Measurements from ENCODE around the gene MLXIP. TPM values are rescaled to one million over a fixed set of nuclear protein-coding genes. Genes with fewer than 3 reads are reported as not detected.

The MLXIP gene
- total and polyA plus RNA-seq, 2 of the 8 experiments (the other 6 are each of a cell fraction or from before 2014, with no cell fraction given) = 5.5 to 40.5 TPM

- Histone ChIP-seq H4K91ac (replicated peaks; ENCODE audit: insufficient read length, low read length) (no peak overlapping the region), H4K5ac (ENCODE audit: insufficient read length, low read depth, low read length) (no peak overlapping the region), H3K9ac (replicated peaks in 1 of 4; ENCODE audit: extremely low read depth in 1 of 4, low read depth in 3 of 4, low read length in 3 of 4) (no peak overlapping the region), H3K4me2 (ENCODE audit: insufficient read depth in 1 of 2, low read depth in 2 of 2, low read length in 2 of 2) (no peak overlapping the region), H4K20me1 (replicated peaks in 1 of 2; ENCODE audit: control insufficient read depth in 1 of 2, insufficient read depth in 2 of 2, low read length in 2 of 2) (peaks cover 0 to 5% of the 10 kb centered on the region in 2 experiments), H2AK5ac (ENCODE audit: low read depth, low read length) (no peak overlapping the region), H2BK20ac (ENCODE audit: low read length) (no peak overlapping the region), H3K4ac (replicated peaks; ENCODE audit: insufficient read length, low read depth, low read length) (no peak overlapping the region), H3K4me3 (ENCODE audit: extremely low read depth in 1 of 4, insufficient read depth in 2 of 4, low read depth in 3 of 4, low read length in 4 of 4) (no peak overlapping the region), H3K27ac (ENCODE audit: low read depth, low read length) (no peak overlapping the region), H2AFZ (ENCODE audit: low read length) (no peak overlapping the region), H2BK12ac (ENCODE audit: low read depth, low read length) (no peak overlapping the region), H2BK5ac (ENCODE audit: low read depth, low read length) (no peak overlapping the region; the same call in 1 of the 2 replicates), H2BK15ac (ENCODE audit: low read length) (no peak overlapping the region), H4K8ac (ENCODE audit: extremely low read depth, insufficient read depth, low read length) (no peak overlapping the region), H2BK120ac (replicated peaks; ENCODE audit: low read depth, low read length) (no peak overlapping the region), H3K36me3 (ENCODE audit: control insufficient read depth in 2 of 4, insufficient read depth in 4 of 4, low read length in 3 of 4) (no peaks in the 10 kb centered on the region), H3K4me1 (replicated peaks in 1 of 4; ENCODE audit: control insufficient read depth in 3 of 4, insufficient read depth in 4 of 4, low read length in 3 of 4) (no peaks in the 10 kb centered on the region; a peak in 1 of 7 replicates), H3K79me2 (ENCODE audit: control insufficient read depth in 1 of 2, insufficient read depth in 2 of 2, low read length in 2 of 2) (peaks cover 0 to 4% of the 10 kb centered on the region in 2 experiments; a peak in 1 of 4 replicates), H3K23ac (ENCODE audit: insufficient read length) (no peak overlapping the region), H3K79me1 (ENCODE audit: low read depth, low read length) (peaks cover 6% of the 10 kb centered on the region; the same call in 1 of the 2 replicates), H3K23me2 (ENCODE audit: low read depth, low read length) (no peaks in the 10 kb centered on the region), H3K27me3 (replicated peaks in 1 of 4; ENCODE audit: control insufficient read depth in 3 of 4, extremely low read depth in 1 of 4, insufficient read depth in 3 of 4, low read length in 3 of 4) (no peaks in the 10 kb centered on the region), H3K56ac (replicated peaks; ENCODE audit: insufficient read length, low read depth, low read length) (no peak overlapping the region), H3K18ac (ENCODE audit: extremely low read depth, low read length) (no peak overlapping the region), H3K9me3 (ENCODE audit: insufficient read depth in 2 of 2, low read depth in 1 of 2, low read length in 1 of 2) (no peaks in the 10 kb centered on the region), H3K14ac (ENCODE audit: insufficient read length) (no peak overlapping the region)
- 88% methylated on average over 8 of the region's 8 CpGs; no CpG with 5 or more reads in 1 of the 2 experiments for WGBS, 2 experiments (ENCODE audit: extremely low coverage in 1 of 2, insufficient coverage in 1 of 2, insufficient read length in 1 of 2, insufficient replicate concordance in 2 of 2, low coverage in 1 of 2, low lambda C conversion rate in 2 of 2, missing lambda C conversion rate in 1 of 2)
- DNase-seq (ENCODE audit: low read depth in 1 of 2, low spot score in 2 of 2) (no peak), FAIRE-seq (no peak)
- POLR2A ChIA-PET (ENCODE audit: partially characterized antibody) = interaction anchor here (1.0 to 1.3 kb wide), 3 partner anchors 9 to 20 kb away, joined by 3 to 4 read pairs (median 3); no protein-coding TSS in a partner anchor
- CTCF ChIA-PET (ENCODE audit: partially characterized antibody) = interaction anchor here (0.7 to 3.0 kb wide), 6 partner anchors 16 to 44 kb away, joined by 3 to 24 read pairs (median 4); no protein-coding TSS in a partner anchor
- TF ChIP-seq BACH1 (IDR thresholded peaks at IDR 0.05; ENCODE audit: low read length) (no peak), SP1 (IDR thresholded peaks at IDR 0.05; ENCODE audit: low read depth, low read length) (no peak), USF2 (IDR thresholded peaks at IDR 0.05; ENCODE audit: low read length) (no peak), BRCA1 (IDR thresholded peaks at IDR 0.05; ENCODE audit: low read depth, low read length) (no peak), RFX5 (IDR thresholded peaks at IDR 0.05; ENCODE audit: borderline replicate concordance, low read depth, low read length) (no peak), CBX5 (IDR thresholded peaks at IDR 0.05; ENCODE audit: low read depth, low read length) (no peak), CHD1 (IDR thresholded peaks at IDR 0.05; ENCODE audit: low read depth, low read length) (no peak), SP2 (IDR thresholded peaks at IDR 0.05; ENCODE audit: low read length) (no peak), CREB1 (IDR thresholded peaks at IDR 0.05) (no peak), KDM5A (IDR thresholded peaks at IDR 0.05; ENCODE audit: low read length) (no peak), KDM4A (IDR thresholded peaks at IDR 0.05; ENCODE audit: low read depth, low read length, severe bottlenecking) (no peak), KDM1A (IDR thresholded peaks at IDR 0.05; ENCODE audit: borderline replicate concordance, low read length) (no peak), RXRA (IDR thresholded peaks at IDR 0.05; ENCODE audit: insufficient read depth, low read depth, low read length) (no peak)
These were observed 28.3 kb downstream of the MLXIP start for GRCh38 chr12:122106843-122107242.
